CD4-positive, alpha-beta T cell (primary cell): ENCODE measurements around the gene MST1. TPM values are rescaled to one million over a fixed set of nuclear protein-coding genes. Genes with fewer than 3 reads are reported as not detected.
A peak's percentile ranks its signal among the peaks of the same experiment; 100 is the strongest.
"Not testable (repeated sequence)": the region's sequence is repeated elsewhere in the genome, so short reads cannot be mapped to it uniquely, and the experiment has no call there.

ENCODE experiments used
- ATAC-seq: fragments of 200-7000 bp; cut with Tn5 transposase; one replicate; pipeline ENCODE4 v1.10.0; 2022; ENCODE audit warnings: mild to moderate bottlenecking; ENCODE audit not compliant: poor library complexity
- CTCF ChIA-PET: fragments of 350-600 bp; sonication (Branson Sonifier 250); formaldehyde crosslinking; loops from one replicate; lab custom pipeline; 2021; ENCODE audit warnings: antibody characterized with exemption, inconsistent platforms; lab: Charles Lee
- POLR2A ChIA-PET: fragments of 350-600 bp; sonication (Branson Sonifier 250); formaldehyde crosslinking; loops from one replicate; lab custom pipeline; 2021; ENCODE audit warnings: antibody characterized with exemption, inconsistent platforms; lab: Charles Lee
- DNase-seq, 14 experiments: peaks; one replicate each; pipeline ENCODE4 v3.0.0-alpha.2; 2013 to 2020; ENCODE audit warnings: mixed read lengths in 2 of 14
- H3K27ac ChIP-seq, 2 donors: one replicate each; pipeline versions ENCODE4 v1.5.1 to v1.7.0; 2013; ENCODE audit warnings: low read length in 2 of 2, low read depth in 1 of 2, mild to moderate bottlenecking in 1 of 2
- H3K27me3 ChIP-seq, 2 experiments: 1 replicate in 1 of 2; 2 replicates in 1 of 2; pipeline versions ENCODE4 v1.6.1 to v1.7.0; 2013; ENCODE audit warnings: low read length in 2 of 2, control low read depth in 1 of 2, mild to moderate bottlenecking in 1 of 2, moderate library complexity in 1 of 2; ENCODE audit not compliant: insufficient read depth in 2 of 2, control insufficient read depth in 1 of 2
- H3K36me3 ChIP-seq: one replicate; pipeline ENCODE4 v1.6.1; 2013; ENCODE audit warnings: low read length, control low read depth; ENCODE audit not compliant: insufficient read depth
- H3K4me1 ChIP-seq: one replicate; pipeline ENCODE4 v1.6.1; 2013; ENCODE audit warnings: low read length, control low read depth; ENCODE audit not compliant: insufficient read depth
- H3K4me3 ChIP-seq: one replicate; pipeline ENCODE4 v1.5.1; 2013; ENCODE audit warnings: mild to moderate bottlenecking, low read length, moderate library complexity
- H3K9me3 ChIP-seq, 2 experiments: 1 replicate in 1 of 2; 2 replicates in 1 of 2; pipeline versions ENCODE4 v1.6.1 to v1.7.0; 2013; ENCODE audit warnings: low read length in 2 of 2, mild to moderate bottlenecking in 2 of 2, control low read depth in 1 of 2, moderate library complexity in 1 of 2; ENCODE audit not compliant: control insufficient read depth in 1 of 2, insufficient read depth in 1 of 2
- H3K27ac Mint-ChIP-seq: one replicate; pipeline ENCODE4 v1.8.0; 2020; ENCODE audit warnings: mixed read lengths
- H3K27me3 Mint-ChIP-seq: one replicate; pipeline ENCODE4 v1.8.0; 2021; ENCODE audit warnings: mixed read lengths
- H3K36me3 Mint-ChIP-seq: one replicate; pipeline ENCODE4 v1.8.0; 2021; ENCODE audit warnings: low read depth, mixed read lengths
- H3K4me1 Mint-ChIP-seq: one replicate; pipeline ENCODE4 v1.8.0; 2021; ENCODE audit warnings: low read depth, mixed read lengths
- H3K4me3 Mint-ChIP-seq: one replicate; pipeline ENCODE4 v1.8.0; 2020; ENCODE audit warnings: mild to moderate bottlenecking, mixed read lengths
- H3K9me3 Mint-ChIP-seq: one replicate; pipeline ENCODE4 v1.8.0; 2020; ENCODE audit warnings: mixed read lengths
- CTCF ChIP-seq: fragments of 200-600 bp; IDR thresholded peaks from one replicate; pipeline ENCODE4 v1.8.0; 2022; ENCODE audit warnings: antibody characterized with exemption, mild to moderate bottlenecking
- intact Hi-C, 2 experiments: fragments of 100-400 bp; cut with DNase I in 1 of 2; cut with micrococcal nuclease in 1 of 2; formaldehyde crosslinking; loops; one replicate each; pipeline versions ENCODE4 v1.15.1 to v1.9.0; 2023 to 2025; cut with DNase I, micrococcal nuclease
- total RNA-seq, 174 experiments: library from RNA in 2 of 174; stranded (reverse) in 2 of 174; gene quantifications; one replicate each; pipeline ENCODE4 v1.2.3 and lab custom pipeline; 2021 to 2026

The MST1 gene
- total RNA-seq, 2 experiments from 2014 or later, result 7.8 TPM

DNA sequence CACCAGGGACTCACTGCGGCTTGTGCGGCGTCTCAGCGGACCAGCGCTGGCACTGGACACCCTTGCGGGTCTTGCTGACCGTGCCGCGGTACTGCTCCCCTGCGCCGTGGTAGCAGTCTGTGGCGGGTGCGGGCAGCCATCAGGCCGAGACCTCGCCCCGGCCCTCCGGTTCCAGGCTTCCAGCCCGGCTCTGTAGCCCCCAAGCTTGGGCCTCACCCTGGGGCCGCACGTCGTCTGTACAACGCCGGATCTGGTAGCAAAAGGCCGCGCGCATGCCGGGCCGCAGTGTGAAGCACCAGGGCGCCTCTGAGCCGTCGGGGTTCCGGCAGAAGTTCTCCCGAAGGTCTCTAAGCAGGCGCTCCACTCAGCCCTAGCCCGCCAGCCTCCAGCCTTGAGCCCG, 3.4 kb downstream of the MST1 start:
- Histone ChIP-seq H3K36me3 (peaks cover 30% of the 10 kb centered on the region), H3K4me3 (peak overlapping the region; percentile 52), H3K4me1 (peaks cover 41% of the 10 kb centered on the region)
- POLR2A ChIA-PET, ATAC-seq, H3K27ac ChIP-seq, CTCF ChIA-PET, H3K9me3 Mint-ChIP-seq, H3K27me3 ChIP-seq, H3K4me3 Mint-ChIP-seq, H3K27me3 Mint-ChIP-seq, H3K27ac Mint-ChIP-seq, intact Hi-C loops, H3K9me3 ChIP-seq: not testable (repeated sequence)
- peak in 1 of 14 experiments; percentile 41 for DNase-seq
- H3K4me1 Mint-ChIP-seq, result peaks cover 25% of the 10 kb centered on the region
- H3K36me3 Mint-ChIP-seq, result peaks cover 33% of the 10 kb centered on the region

GRCh38 chr3:49685103-49685502, 4.2 kb downstream of the MST1 start:
- Histone ChIP-seq H3K36me3 (peaks cover 38% of the 10 kb centered on the region), H3K4me1 (peaks cover 33% of the 10 kb centered on the region)
- peaks cover 41% of the 10 kb centered on the region for H3K36me3 Mint-ChIP-seq
- H3K27ac ChIP-seq, CTCF ChIA-PET, H3K27me3 Mint-ChIP-seq, POLR2A ChIA-PET, H3K27ac Mint-ChIP-seq, H3K9me3 Mint-ChIP-seq, ATAC-seq, H3K4me3 ChIP-seq, DNase-seq, H3K9me3 ChIP-seq, H3K27me3 ChIP-seq, intact Hi-C loops: not testable (repeated sequence)
- H3K4me3 Mint-ChIP-seq, result peak overlapping the region; percentile 25
- peaks cover 19% of the 10 kb centered on the region for H3K4me1 Mint-ChIP-seq

- H3K27ac ChIP-seq, POLR2A ChIA-PET, H3K9me3 ChIP-seq, CTCF ChIA-PET, ATAC-seq, H3K27me3 Mint-ChIP-seq, intact Hi-C loops, DNase-seq, H3K9me3 Mint-ChIP-seq, H3K27ac Mint-ChIP-seq, H3K4me3 Mint-ChIP-seq, H3K4me3 ChIP-seq, H3K27me3 ChIP-seq: not testable (repeated sequence)
- Mint-ChIP-seq H3K4me1 (peaks cover 18% of the 10 kb centered on the region), H3K36me3 (peaks cover 41% of the 10 kb centered on the region)
- H3K4me1 ChIP-seq, result peaks cover 28% of the 10 kb centered on the region
- peaks cover 44% of the 10 kb centered on the region for H3K36me3 ChIP-seq
Observed at GRCh38 chr3:49684453-49684852, 4.8 kb downstream of the MST1 start.

GRCh38 chr3:49683162-49683561, 6.1 kb downstream of the MST1 start:
- Mint-ChIP-seq H3K4me1 (peaks cover 9% of the 10 kb centered on the region), H3K36me3 (peaks cover 48% of the 10 kb centered on the region), H3K27me3 (no peaks in the 10 kb centered on the region), H3K9me3 (no peaks in the 10 kb centered on the region), H3K27ac (no peak overlapping the region), H3K4me3 (no peak overlapping the region)
- no peak for TF ChIP-seq CTCF
- Histone ChIP-seq H3K4me1 (peaks cover 17% of the 10 kb centered on the region), H3K4me3 (no peak overlapping the region), H3K36me3 (peaks cover 57% of the 10 kb centered on the region), H3K27ac (no peak overlapping the region), H3K9me3 (no peaks in the 10 kb centered on the region), H3K27me3 (no peaks in the 10 kb centered on the region)
- intact Hi-C loops, result no loop called here
- DNase-seq, result no peak
- no peak for ATAC-seq
- ChIA-PET CTCF (no interaction called here), POLR2A (no interaction called here)
